GM23338 (cell line): ENCODE results near the gene PHF1. TPM values are rescaled to one million over a fixed set of nuclear protein-coding genes. Genes with fewer than 3 reads are reported as not detected.

Source experiments
- ATAC-seq: fragments of 200-7000 bp; cut with Tn5 transposase; 3 replicates; pipeline ENCODE4 v1.9.1; 2020
- DNase-seq: peaks from one replicate; pipeline ENCODE4 v3.0.0-alpha.2; 2015; ENCODE audit warnings: low spot score
- H2AFZ ChIP-seq: fragments of 200-600 bp; sonication (generic); 2 replicates; pipeline ENCODE4 v1.8.0; 2016; ENCODE audit warnings: antibody characterized with exemption, mild to moderate bottlenecking, moderate library complexity
- H3F3A ChIP-seq: fragments of 200-600 bp; sonication (generic); replicated peaks from 2 replicates; pipeline ENCODE4 v1.8.0; 2017; ENCODE audit warnings: antibody characterized with exemption, mixed run types, low read depth
- H3K27ac ChIP-seq: fragments of 200-600 bp; sonication (generic); 2 replicates; pipeline ENCODE4 v1.6.1; 2016; ENCODE audit warnings: low read depth
- H3K27me3 ChIP-seq: fragments of 200-600 bp; sonication (generic); 2 replicates; pipeline ENCODE4 v1.8.0; 2016; ENCODE audit warnings: mild to moderate bottlenecking, mixed run types, moderate library complexity; ENCODE audit not compliant: insufficient read depth
- H3K36me3 ChIP-seq: fragments of 200-600 bp; sonication (generic); 2 replicates; pipeline ENCODE4 v1.8.0; 2016; ENCODE audit warnings: mild to moderate bottlenecking; ENCODE audit not compliant: insufficient read depth
- H3K4me1 ChIP-seq: fragments of 200-600 bp; sonication (generic); 2 replicates; pipeline ENCODE4 v1.8.0; 2016; ENCODE audit warnings: mild to moderate bottlenecking, moderate library complexity; ENCODE audit not compliant: insufficient read depth
- H3K4me2 ChIP-seq: fragments of 200-600 bp; sonication (generic); 2 replicates; pipeline ENCODE4 v1.7.1; 2017; ENCODE audit warnings: mixed run types
- H3K4me3 ChIP-seq: fragments of 200-600 bp; sonication (generic); 2 replicates; pipeline ENCODE4 v1.6.1; 2016; ENCODE audit warnings: mixed run types
- H3K79me2 ChIP-seq: fragments of 200-600 bp; sonication (generic); replicated peaks from 2 replicates; pipeline ENCODE4 v1.8.0; 2017; ENCODE audit warnings: mild to moderate bottlenecking; ENCODE audit not compliant: insufficient read depth
- H3K9me2 ChIP-seq: fragments of 200-600 bp; sonication (generic); 2 replicates; pipeline ENCODE4 v1.8.0; 2017; ENCODE audit not compliant: insufficient read depth
- H4K20me1 ChIP-seq: fragments of 200-600 bp; sonication (generic); replicated peaks from 2 replicates; pipeline ENCODE4 v1.8.0; 2017; ENCODE audit warnings: mild to moderate bottlenecking; ENCODE audit not compliant: insufficient read depth
- H3K27ac Mint-ChIP-seq: 2 replicates; pipeline ENCODE4 v1.8.0; 2020; ENCODE audit warnings: inconsistent platforms, mild to moderate bottlenecking, moderate library complexity, mixed read lengths
- H3K27me3 Mint-ChIP-seq: 3 replicates; pipeline ENCODE4 v1.8.0; 2022; ENCODE audit warnings: low read depth, mild to moderate bottlenecking, moderate library complexity, mixed read lengths, inconsistent platforms; ENCODE audit not compliant: insufficient read depth, poor library complexity
- H3K36me3 Mint-ChIP-seq: 3 replicates; pipeline ENCODE4 v1.8.0; 2021; ENCODE audit warnings: low read depth, mild to moderate bottlenecking, inconsistent platforms, moderate library complexity, mixed read lengths
- H3K4me1 Mint-ChIP-seq: 3 replicates; pipeline ENCODE4 v1.8.0; 2020; ENCODE audit warnings: mild to moderate bottlenecking, inconsistent platforms, mixed read lengths
- H3K4me3 Mint-ChIP-seq: 3 replicates; pipeline ENCODE4 v1.8.0; 2021; ENCODE audit warnings: moderate library complexity, mild to moderate bottlenecking, inconsistent platforms, mixed read lengths
- H3K9me3 Mint-ChIP-seq: 3 replicates; pipeline ENCODE4 v1.8.0; 2020; ENCODE audit warnings: moderate library complexity, mild to moderate bottlenecking, inconsistent platforms, mixed read lengths
- JUNB ChIP-seq: IDR thresholded peaks from one replicate; pipeline ENCODE4 v1.6.1; 2016; ENCODE audit warnings: antibody characterized with exemption; ENCODE audit not compliant: unreplicated experiment
- NANOG ChIP-seq: IDR thresholded peaks from 2 replicates; pipeline ENCODE4 v1.6.1; 2016; ENCODE audit warnings: antibody characterized with exemption, borderline replicate concordance
- ZNF114 ChIP-seq: fragments of 250-450 bp; sonication (Bioruptor Pico); IDR thresholded peaks from 2 replicates; pipeline ENCODE4 v1.5.0; 2020; ENCODE audit warnings: mild to moderate bottlenecking, moderate library complexity
- polyA plus RNA-seq: library from polyadenylated mRNA; unstranded; fragments of >200 nt; fragmentation: Nextera tagmentation; extraction: Ambion mirVana; gene quantifications from 2 replicates; pipeline ENCODE4 v1.2.1, GENCODE V29; 2016
- total RNA-seq: library from RNA; depleted of rRNA; stranded (reverse); fragments of >200 nt; shearing (Covaris generic); gene quantifications from 2 replicates; pipeline ENCODE4 v1.2.3, GENCODE V29; 2014
- TF ChIP-seq, protein P1 (sequence below): fragments of 250-450 bp; sonication (Bioruptor Pico); IDR thresholded peaks from 2 replicates; pipeline ENCODE4 v1.5.0; 2020; ENCODE audit warnings: mild to moderate bottlenecking, moderate library complexity
- TF ChIP-seq, protein P2 (sequence below): IDR thresholded peaks from one replicate; pipeline ENCODE4 v1.6.1; 2018; ENCODE audit warnings: antibody characterized with exemption; ENCODE audit not compliant: unreplicated experiment

Gene PHF1
- total and polyA plus RNA-seq, 2 experiments from 2014 or later, result 29.4 to 46.7 TPM

DNA sequence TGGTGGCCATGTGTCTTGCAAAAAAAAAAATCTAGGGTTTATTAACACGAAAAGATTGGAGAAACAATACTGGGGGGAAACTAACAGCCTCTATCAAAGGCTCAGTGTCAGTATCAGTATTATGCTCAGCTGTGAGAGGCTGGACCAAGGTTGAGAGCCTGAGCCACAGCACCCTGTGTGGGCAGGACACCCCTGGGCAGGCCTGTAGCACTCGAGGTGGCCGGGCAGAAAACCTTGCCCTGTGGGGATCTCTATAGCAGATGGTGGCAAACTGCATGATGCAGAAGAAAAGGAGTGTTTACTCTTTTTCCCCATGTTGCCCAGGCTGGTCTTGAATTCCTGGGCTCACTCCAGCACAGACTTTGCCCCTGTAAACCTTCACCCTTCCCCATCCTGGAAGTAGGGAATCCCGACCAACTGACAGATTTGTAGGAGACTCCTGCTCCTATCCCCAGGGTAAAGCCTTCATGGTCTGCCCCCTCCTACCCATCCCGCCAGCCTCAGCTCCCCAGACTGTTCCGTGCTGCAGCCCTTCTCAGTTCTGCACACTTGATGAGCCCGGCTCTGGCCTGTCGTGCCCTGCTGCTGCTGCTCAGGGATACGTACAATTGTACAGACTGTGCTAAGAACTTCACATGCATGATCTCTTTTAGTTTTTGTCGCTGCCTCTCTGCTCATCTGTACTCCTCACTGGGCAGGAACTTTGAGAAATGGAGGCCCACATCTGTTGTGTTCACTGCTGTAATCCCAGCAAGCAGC lies 27.2 kb upstream of the PHF1 start:
- no peak for TF ChIP-seq NANOG
- no peak for TF ChIP-seq ZNF114 (CRISPR knock-in tag)
- TF ChIP-seq, protein P1, sequence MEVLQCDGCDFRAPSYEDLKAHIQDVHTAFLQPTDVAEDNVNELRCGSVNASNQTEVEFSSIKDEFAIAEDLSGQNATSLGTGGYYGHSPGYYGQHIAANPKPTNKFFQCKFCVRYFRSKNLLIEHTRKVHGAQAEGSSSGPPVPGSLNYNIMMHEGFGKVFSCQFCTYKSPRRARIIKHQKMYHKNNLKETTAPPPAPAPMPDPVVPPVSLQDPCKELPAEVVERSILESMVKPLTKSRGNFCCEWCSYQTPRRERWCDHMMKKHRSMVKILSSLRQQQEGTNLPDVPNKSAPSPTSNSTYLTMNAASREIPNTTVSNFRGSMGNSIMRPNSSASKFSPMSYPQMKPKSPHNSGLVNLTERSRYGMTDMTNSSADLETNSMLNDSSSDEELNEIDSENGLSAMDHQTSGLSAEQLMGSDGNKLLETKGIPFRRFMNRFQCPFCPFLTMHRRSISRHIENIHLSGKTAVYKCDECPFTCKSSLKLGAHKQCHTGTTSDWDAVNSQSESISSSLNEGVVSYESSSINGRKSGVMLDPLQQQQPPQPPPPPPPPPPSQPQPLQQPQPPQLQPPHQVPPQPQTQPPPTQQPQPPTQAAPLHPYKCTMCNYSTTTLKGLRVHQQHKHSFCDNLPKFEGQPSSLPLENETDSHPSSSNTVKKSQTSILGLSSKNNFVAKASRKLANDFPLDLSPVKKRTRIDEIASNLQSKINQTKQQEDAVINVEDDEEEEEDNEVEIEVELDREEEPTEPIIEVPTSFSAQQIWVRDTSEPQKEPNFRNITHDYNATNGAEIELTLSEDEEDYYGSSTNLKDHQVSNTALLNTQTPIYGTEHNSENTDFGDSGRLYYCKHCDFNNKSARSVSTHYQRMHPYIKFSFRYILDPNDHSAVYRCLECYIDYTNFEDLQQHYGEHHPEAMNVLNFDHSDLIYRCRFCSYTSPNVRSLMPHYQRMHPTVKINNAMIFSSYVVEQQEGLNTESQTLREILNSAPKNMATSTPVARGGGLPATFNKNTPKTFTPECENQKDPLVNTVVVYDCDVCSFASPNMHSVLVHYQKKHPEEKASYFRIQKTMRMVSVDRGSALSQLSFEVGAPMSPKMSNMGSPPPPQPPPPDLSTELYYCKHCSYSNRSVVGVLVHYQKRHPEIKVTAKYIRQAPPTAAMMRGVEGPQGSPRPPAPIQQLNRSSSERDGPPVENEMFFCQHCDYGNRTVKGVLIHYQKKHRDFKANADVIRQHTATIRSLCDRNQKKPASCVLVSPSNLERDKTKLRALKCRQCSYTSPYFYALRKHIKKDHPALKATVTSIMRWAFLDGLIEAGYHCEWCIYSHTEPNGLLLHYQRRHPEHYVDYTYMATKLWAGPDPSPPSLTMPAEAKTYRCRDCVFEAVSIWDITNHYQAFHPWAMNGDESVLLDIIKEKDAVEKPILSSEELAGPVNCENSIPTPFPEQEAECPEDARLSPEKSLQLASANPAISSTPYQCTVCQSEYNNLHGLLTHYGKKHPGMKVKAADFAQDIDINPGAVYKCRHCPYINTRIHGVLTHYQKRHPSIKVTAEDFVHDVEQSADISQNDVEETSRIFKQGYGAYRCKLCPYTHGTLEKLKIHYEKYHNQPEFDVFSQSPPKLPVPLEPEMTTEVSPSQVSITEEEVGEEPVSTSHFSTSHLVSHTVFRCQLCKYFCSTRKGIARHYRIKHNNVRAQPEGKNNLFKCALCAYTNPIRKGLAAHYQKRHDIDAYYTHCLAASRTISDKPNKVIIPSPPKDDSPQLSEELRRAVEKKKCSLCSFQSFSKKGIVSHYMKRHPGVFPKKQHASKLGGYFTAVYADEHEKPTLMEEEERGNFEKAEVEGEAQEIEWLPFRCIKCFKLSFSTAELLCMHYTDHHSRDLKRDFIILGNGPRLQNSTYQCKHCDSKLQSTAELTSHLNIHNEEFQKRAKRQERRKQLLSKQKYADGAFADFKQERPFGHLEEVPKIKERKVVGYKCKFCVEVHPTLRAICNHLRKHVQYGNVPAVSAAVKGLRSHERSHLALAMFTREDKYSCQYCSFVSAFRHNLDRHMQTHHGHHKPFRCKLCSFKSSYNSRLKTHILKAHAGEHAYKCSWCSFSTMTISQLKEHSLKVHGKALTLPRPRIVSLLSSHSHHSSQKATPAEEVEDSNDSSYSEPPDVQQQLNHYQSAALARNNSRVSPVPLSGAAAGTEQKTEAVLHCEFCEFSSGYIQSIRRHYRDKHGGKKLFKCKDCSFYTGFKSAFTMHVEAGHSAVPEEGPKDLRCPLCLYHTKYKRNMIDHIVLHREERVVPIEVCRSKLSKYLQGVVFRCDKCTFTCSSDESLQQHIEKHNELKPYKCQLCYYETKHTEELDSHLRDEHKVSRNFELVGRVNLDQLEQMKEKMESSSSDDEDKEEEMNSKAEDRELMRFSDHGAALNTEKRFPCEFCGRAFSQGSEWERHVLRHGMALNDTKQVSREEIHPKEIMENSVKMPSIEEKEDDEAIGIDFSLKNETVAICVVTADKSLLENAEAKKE (CRISPR knock-in tag), result no peak
- TF ChIP-seq, protein P2, sequence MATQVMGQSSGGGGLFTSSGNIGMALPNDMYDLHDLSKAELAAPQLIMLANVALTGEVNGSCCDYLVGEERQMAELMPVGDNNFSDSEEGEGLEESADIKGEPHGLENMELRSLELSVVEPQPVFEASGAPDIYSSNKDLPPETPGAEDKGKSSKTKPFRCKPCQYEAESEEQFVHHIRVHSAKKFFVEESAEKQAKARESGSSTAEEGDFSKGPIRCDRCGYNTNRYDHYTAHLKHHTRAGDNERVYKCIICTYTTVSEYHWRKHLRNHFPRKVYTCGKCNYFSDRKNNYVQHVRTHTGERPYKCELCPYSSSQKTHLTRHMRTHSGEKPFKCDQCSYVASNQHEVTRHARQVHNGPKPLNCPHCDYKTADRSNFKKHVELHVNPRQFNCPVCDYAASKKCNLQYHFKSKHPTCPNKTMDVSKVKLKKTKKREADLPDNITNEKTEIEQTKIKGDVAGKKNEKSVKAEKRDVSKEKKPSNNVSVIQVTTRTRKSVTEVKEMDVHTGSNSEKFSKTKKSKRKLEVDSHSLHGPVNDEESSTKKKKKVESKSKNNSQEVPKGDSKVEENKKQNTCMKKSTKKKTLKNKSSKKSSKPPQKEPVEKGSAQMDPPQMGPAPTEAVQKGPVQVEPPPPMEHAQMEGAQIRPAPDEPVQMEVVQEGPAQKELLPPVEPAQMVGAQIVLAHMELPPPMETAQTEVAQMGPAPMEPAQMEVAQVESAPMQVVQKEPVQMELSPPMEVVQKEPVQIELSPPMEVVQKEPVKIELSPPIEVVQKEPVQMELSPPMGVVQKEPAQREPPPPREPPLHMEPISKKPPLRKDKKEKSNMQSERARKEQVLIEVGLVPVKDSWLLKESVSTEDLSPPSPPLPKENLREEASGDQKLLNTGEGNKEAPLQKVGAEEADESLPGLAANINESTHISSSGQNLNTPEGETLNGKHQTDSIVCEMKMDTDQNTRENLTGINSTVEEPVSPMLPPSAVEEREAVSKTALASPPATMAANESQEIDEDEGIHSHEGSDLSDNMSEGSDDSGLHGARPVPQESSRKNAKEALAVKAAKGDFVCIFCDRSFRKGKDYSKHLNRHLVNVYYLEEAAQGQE, result no peak
- TF ChIP-seq JUNB, result no peak
- H3K27ac ChIP-seq, result no peak overlapping the region
- no peak overlapping the region for H3K4me3 ChIP-seq
- ATAC-seq (no peak), DNase-seq (no peak)
- H4K20me1 ChIP-seq, result no peaks in the 10 kb centered on the region
- no peak overlapping the region for H3K4me2 ChIP-seq
- Mint-ChIP-seq H3K27me3 (peaks cover 9% of the 10 kb centered on the region), H3K27ac (no peak overlapping the region), H3K36me3 (no peaks in the 10 kb centered on the region), H3K4me3 (no peak overlapping the region), H3K9me3 (no peaks in the 10 kb centered on the region), H3K4me1 (no peaks in the 10 kb centered on the region)
- no peaks in the 10 kb centered on the region for H3K4me1 ChIP-seq
- no peaks in the 10 kb centered on the region for H3K79me2 ChIP-seq
- H3K9me2 ChIP-seq, result no peaks in the 10 kb centered on the region
- H2AFZ ChIP-seq, result no peak overlapping the region
- H3F3A ChIP-seq, result no peaks in the 10 kb centered on the region
- no peaks in the 10 kb centered on the region for H3K27me3 ChIP-seq
- H3K36me3 ChIP-seq, result no peaks in the 10 kb centered on the region
